Measurements from ENCODE around the gene RARG.
A peak's percentile ranks its signal among the peaks of the same experiment; 100 is the strongest.

The RARG gene

GRCh38 chr12:53245286-53245685, 13.3 kb upstream of the RARG start:
- no peak for DNase-seq (ENCODE audit: low read depth in 2 of 2)

GRCh38 chr12:53244337-53244736, 12.3 kb upstream of the RARG start:
- no peak for DNase-seq (ENCODE audit: low read depth in 2 of 2)

GRCh38 chr12:53241623-53242412, 9.8 kb upstream of the RARG start:
- DNase-seq (ENCODE audit: low read depth in 2 of 2) = no peak

GRCh38 chr12:53239643-53240258, 7.7 kb upstream of the RARG start:
- DNase-seq (ENCODE audit: low read depth in 2 of 2) = no peak

GRCh38 chr12:53236443-53237111, 4.6 kb upstream of the RARG start:
- DNase-seq (ENCODE audit: low read depth in 2 of 2) = peak in 1 of 2 donors; percentile 52

- no peak for DNase-seq (ENCODE audit: low read depth in 2 of 2)
These were observed 3.9 kb upstream of the RARG start for GRCh38 chr12:53235742-53236442.

GRCh38 chr12:53235164-53235563, 3.2 kb upstream of the RARG start:
- DNase-seq (ENCODE audit: low read depth in 2 of 2) = no peak

GRCh38 chr12:53234271-53234914, 2.4 kb upstream of the RARG start:
- no peak for DNase-seq (ENCODE audit: low read depth in 2 of 2)

- DNase-seq (ENCODE audit: low read depth in 2 of 2) = no peak
These were observed 1.7 kb upstream of the RARG start for GRCh38 chr12:53233671-53234121.

GRCh38 chr12:53232646-53233461, 845 bp upstream of the RARG start:
- DNase-seq (ENCODE audit: low read depth in 2 of 2) = no peak

GRCh38 chr12:53231671-53231920, 413 bp downstream of the RARG start:
- DNase-seq (ENCODE audit: low read depth in 2 of 2) = no peak

- no peak for DNase-seq (ENCODE audit: low read depth in 2 of 2)
These were observed 1.7 kb downstream of the RARG start for GRCh38 chr12:53230108-53230845.

GRCh38 chr12:53229454-53229853, 2.6 kb downstream of the RARG start:
- no peak for DNase-seq (ENCODE audit: low read depth in 2 of 2)

- no peak for DNase-seq (ENCODE audit: low read depth in 2 of 2)
These were observed 4.2 kb downstream of the RARG start for GRCh38 chr12:53227836-53228235.

- no peak for DNase-seq (ENCODE audit: low read depth in 2 of 2)
These were observed 4.7 kb downstream of the RARG start for GRCh38 chr12:53227341-53227740.

GRCh38 chr12:53226815-53227214, 5.2 kb downstream of the RARG start:
- no peak for DNase-seq (ENCODE audit: low read depth in 2 of 2)

- DNase-seq (ENCODE audit: low read depth in 2 of 2) = no peak
These were observed 6.2 kb downstream of the RARG start for GRCh38 chr12:53225635-53226424.

GRCh38 chr12:53224897-53225634, 6.9 kb downstream of the RARG start:
- DNase-seq (ENCODE audit: low read depth in 2 of 2) = no peak
